Measurements from ENCODE around the gene AP2B1.

GRCh38 chr17:35651467-35651866 lies 64.3 kb downstream of the AP2B1 start:
- TF ChIP-seq EZH2 (IDR thresholded peaks at IDR 0.05; ENCODE audit: low read length) (no peak), CTCF (optimal IDR thresholded peaks at IDR 0.05 in 1 of 3, IDR thresholded peaks at IDR 0.05 in 1 of 3, conservative IDR thresholded peaks at IDR 0.05 in 1 of 3; ENCODE audit: extremely low read depth in 1 of 3, insufficient read depth in 2 of 3, low read length in 3 of 3) (no peak)
